ENCODE data around the gene BIN2. TPM values are rescaled to one million over a fixed set of nuclear protein-coding genes. Genes with fewer than 3 reads are reported as not detected.

BIN2 gene
- total RNA-seq, 1 experiment from 2014 or later = not detected

DNA sequence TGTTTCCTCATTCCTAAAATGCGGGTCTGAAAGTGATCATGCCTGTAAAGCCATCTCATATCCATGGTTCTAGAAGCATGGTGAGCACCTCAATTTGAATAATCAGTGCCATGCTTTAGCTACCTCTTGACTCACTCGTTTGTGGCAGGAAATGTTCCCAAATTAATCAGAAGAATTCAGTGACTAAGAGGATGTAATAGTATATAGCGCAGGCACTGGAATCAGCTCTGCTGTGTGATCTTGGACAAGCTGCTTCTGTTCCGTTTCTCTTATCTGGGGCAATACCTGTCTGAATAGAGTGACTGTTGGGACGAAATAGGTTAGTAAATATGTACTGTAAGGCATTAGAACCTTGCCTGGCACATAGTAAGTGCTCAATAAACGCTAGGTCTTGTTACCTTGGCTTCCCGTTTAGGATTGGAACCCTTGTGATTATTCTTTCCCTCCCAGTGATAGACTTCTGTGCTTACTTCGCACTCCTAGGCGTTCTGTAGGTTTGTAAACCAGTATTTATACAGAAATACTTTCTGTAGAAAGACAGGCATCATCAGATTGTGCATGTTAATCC, 52.9 kb downstream of the BIN2 start:
- no CpG with 5 or more reads among the region's 9 CpGs for WGBS (ENCODE audit: extremely low coverage, insufficient read length, low lambda C conversion rate)
- Histone ChIP-seq H3T11ph (ENCODE audit: low read length) (no peak overlapping the region), H3K56ac (ENCODE audit: insufficient read length, low read depth, low read length) (no peak overlapping the region), H3K23ac (ENCODE audit: insufficient read length, low read depth, low read length) (no peak overlapping the region), H3K79me2 (ENCODE audit: insufficient read depth, low read length) (no peaks in the 10 kb centered on the region), H2AK5ac (ENCODE audit: insufficient read length, low read length) (no peak overlapping the region), H2AFZ (ENCODE audit: low read length) (no peak overlapping the region), H2BK20ac (ENCODE audit: low read depth, low read length, poor library complexity, severe bottlenecking) (no peak overlapping the region), H3K27me3 (ENCODE audit: insufficient read depth, low read length) (peaks cover 2% of the 10 kb centered on the region; the same call in 1 of the 2 replicates), H2BK15ac (ENCODE audit: low read depth, low read length) (no peak overlapping the region), H3K14ac (ENCODE audit: insufficient read depth, low read length) (no peak overlapping the region), H3K4me2 (ENCODE audit: insufficient read depth, insufficient read length, low read length) (peak overlapping the region; percentile 89), H2BK120ac (ENCODE audit: low read depth, low read length, poor library complexity, severe bottlenecking) (no peak overlapping the region), H3K4me1 (ENCODE audit: insufficient read depth, low read length) (peaks cover 2% of the 10 kb centered on the region; the same call in 1 of the 2 replicates), H4K8ac (replicated peaks; ENCODE audit: insufficient read length, low read depth, low read length) (no peak overlapping the region), H4K20me1 (ENCODE audit: control insufficient read depth, insufficient read depth, insufficient read length) (no peaks in the 10 kb centered on the region), H2BK12ac (ENCODE audit: insufficient read length, low read depth, low read length) (no peak overlapping the region), H3K4ac (ENCODE audit: low read depth, low read length) (no peak overlapping the region), H3K23me2 (ENCODE audit: insufficient read length, low read depth, low read length, poor library complexity, severe bottlenecking) (peaks cover 6% of the 10 kb centered on the region), H4K5ac (ENCODE audit: insufficient read length, low read depth, low read length) (no peak overlapping the region), H3K9ac (ENCODE audit: extremely low read depth, insufficient read length, low read length) (peak overlapping the region; percentile 46), H3K9me3 (ENCODE audit: control insufficient read depth, low read depth, low read length) (no peaks in the 10 kb centered on the region), H3K18ac (ENCODE audit: insufficient read length, low read depth, low read length) (no peak overlapping the region), H4K91ac (ENCODE audit: insufficient read length, low read depth, low read length) (no peak overlapping the region), H3K27ac (ENCODE audit: insufficient read length, low read depth, low read length) (no peak overlapping the region), H2BK5ac (ENCODE audit: insufficient read length, low read length) (no peak overlapping the region), H3K79me1 (ENCODE audit: insufficient read depth, low read depth, low read length, poor library complexity, severe bottlenecking) (no peaks in the 10 kb centered on the region)
- Mint-ChIP-seq H3K27ac (no peak overlapping the region), H3K4me1 (peaks cover 21 to 25% of the 10 kb centered on the region in 2 experiments), H3K9me3 (no peaks in the 10 kb centered on the region), H3K4me3 (peak overlapping the region; percentile 82 to 93), H3K36me3 (ENCODE audit: insufficient read depth in 1 of 3, low read depth in 3 of 3) (no peaks in the 10 kb centered on the region; a peak in 1 of 7 replicates), H3K27me3 (ENCODE audit: low read depth) (peaks cover 27% of the 10 kb centered on the region)
- TF ChIP-seq, protein P1, sequence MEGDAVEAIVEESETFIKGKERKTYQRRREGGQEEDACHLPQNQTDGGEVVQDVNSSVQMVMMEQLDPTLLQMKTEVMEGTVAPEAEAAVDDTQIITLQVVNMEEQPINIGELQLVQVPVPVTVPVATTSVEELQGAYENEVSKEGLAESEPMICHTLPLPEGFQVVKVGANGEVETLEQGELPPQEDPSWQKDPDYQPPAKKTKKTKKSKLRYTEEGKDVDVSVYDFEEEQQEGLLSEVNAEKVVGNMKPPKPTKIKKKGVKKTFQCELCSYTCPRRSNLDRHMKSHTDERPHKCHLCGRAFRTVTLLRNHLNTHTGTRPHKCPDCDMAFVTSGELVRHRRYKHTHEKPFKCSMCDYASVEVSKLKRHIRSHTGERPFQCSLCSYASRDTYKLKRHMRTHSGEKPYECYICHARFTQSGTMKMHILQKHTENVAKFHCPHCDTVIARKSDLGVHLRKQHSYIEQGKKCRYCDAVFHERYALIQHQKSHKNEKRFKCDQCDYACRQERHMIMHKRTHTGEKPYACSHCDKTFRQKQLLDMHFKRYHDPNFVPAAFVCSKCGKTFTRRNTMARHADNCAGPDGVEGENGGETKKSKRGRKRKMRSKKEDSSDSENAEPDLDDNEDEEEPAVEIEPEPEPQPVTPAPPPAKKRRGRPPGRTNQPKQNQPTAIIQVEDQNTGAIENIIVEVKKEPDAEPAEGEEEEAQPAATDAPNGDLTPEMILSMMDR (conservative IDR thresholded peaks at IDR 0.05) = no peak
- DNase-seq = no peak
